SK-N-SH (cell line): ENCODE data around the gene ALKBH2. TPM values are rescaled to one million over a fixed set of nuclear protein-coding genes. Genes with fewer than 3 reads are reported as not detected.

Source experiments
- CTCF ChIA-PET: fragments of 300-600, 350-600 bp; formaldehyde crosslinking; extraction: SDS; loops from one replicate; lab custom pipeline; 2021; lab: Yijun Ruan, JAX
- POLR2A ChIA-PET: fragments of 350-600 bp; sonication (Branson Sonifier 250); formaldehyde crosslinking; extraction: SDS; loops from one replicate; lab custom pipeline; 2020; ENCODE audit warnings: antibody characterized with exemption, inconsistent platforms; lab: Yijun Ruan, JAX
- DNase-seq: peaks from one replicate; pipeline ENCODE4 v3.0.0; 2012
- H2AFZ ChIP-seq: fragments of 200-600 bp; sonication (generic); 2 replicates; pipeline ENCODE4 v1.8.1; 2016; ENCODE audit warnings: antibody characterized with exemption, mild to moderate bottlenecking, low read depth
- H3F3A ChIP-seq: fragments of 200-600 bp; sonication (generic); replicated peaks from 2 replicates; pipeline ENCODE3; 2016; ENCODE audit warnings: antibody characterized with exemption, mild to moderate bottlenecking; ENCODE audit not compliant: insufficient read depth
- H3K27ac ChIP-seq, 2 experiments: fragments of 200-500 bp in 1 of 2; fragments of 200-600 bp in 1 of 2; sonication (Bioruptor generic) in 1 of 2; sonication (generic), shearing (Covaris generic) in 1 of 2; 2 replicates each; pipeline versions ENCODE4 v1.5.1 to v1.6.1; 2014 to 2016; ENCODE audit warnings: low read depth in 2 of 2, inconsistent platforms in 1 of 2, low read length in 1 of 2, mild to moderate bottlenecking in 1 of 2, mixed read lengths in 1 of 2
- H3K27me3 ChIP-seq: fragments of 200-600 bp; sonication (generic), shearing (Covaris generic); 2 replicates; pipeline ENCODE4 v1.6.1; 2016; ENCODE audit warnings: mixed run types; ENCODE audit not compliant: insufficient read depth
- H3K36me3 ChIP-seq, 2 experiments: fragments of 200-500 bp in 1 of 2; fragments of 200-600 bp in 1 of 2; sonication (Bioruptor generic) in 1 of 2; sonication (generic) in 1 of 2; replicated peaks in 1 of 2; 2 replicates each; pipeline versions ENCODE3 to v1.5.1; 2014 to 2016; ENCODE audit warnings: low read length in 1 of 2, mild to moderate bottlenecking in 1 of 2; ENCODE audit not compliant: insufficient read depth in 2 of 2, control insufficient read depth in 1 of 2
- H3K4me1 ChIP-seq, 2 experiments: fragments of 200-500 bp in 1 of 2; fragments of 200-600 bp in 1 of 2; sonication (Bioruptor generic) in 1 of 2; sonication (generic), shearing (Covaris generic) in 1 of 2; 2 replicates each; pipeline versions ENCODE4 v1.5.1 to v1.6.1; 2014 to 2016; ENCODE audit warnings: low read depth in 1 of 2, low read length in 1 of 2, mixed run types in 1 of 2; ENCODE audit not compliant: insufficient read depth in 2 of 2, control insufficient read depth in 1 of 2
- H3K4me2 ChIP-seq: fragments of 200-600 bp; sonication (generic), shearing (Covaris generic); 2 replicates; pipeline ENCODE4 v1.6.1; 2017; ENCODE audit warnings: mixed run types
- H3K4me3 ChIP-seq, 2 experiments: fragments of 200-500 bp in 1 of 2; fragments of 200-600 bp in 1 of 2; sonication (Bioruptor generic) in 1 of 2; sonication (generic), shearing (Covaris generic) in 1 of 2; 2 replicates each; pipeline versions ENCODE4 v1.5.1 to v1.8.1; 2014 to 2016; ENCODE audit warnings: low read depth in 2 of 2, inconsistent platforms in 1 of 2, low read length in 1 of 2, mild to moderate bottlenecking in 1 of 2, mixed read lengths in 1 of 2, moderate library complexity in 1 of 2
- H3K79me2 ChIP-seq: fragments of 200-600 bp; sonication (generic); 2 replicates; pipeline ENCODE4 v1.8.1; 2017; ENCODE audit warnings: mild to moderate bottlenecking; ENCODE audit not compliant: insufficient read depth
- H3K9ac ChIP-seq: fragments of 200-600 bp; sonication (generic); 2 replicates; pipeline ENCODE4 v1.6.1; 2017; ENCODE audit warnings: mixed run types
- H3K9me2 ChIP-seq: fragments of 200-600 bp; sonication (generic); 2 replicates; pipeline ENCODE4 v1.6.1; 2017; ENCODE audit warnings: mixed run types
- H3K9me3 ChIP-seq: fragments of 200-600 bp; sonication (generic); 2 replicates; pipeline ENCODE4 v1.6.1; 2017; ENCODE audit warnings: mixed run types, mild to moderate bottlenecking, moderate library complexity
- H4K20me1 ChIP-seq: fragments of 200-600 bp; sonication (generic); 2 replicates; pipeline ENCODE4 v1.6.1; 2017; ENCODE audit warnings: mild to moderate bottlenecking, mixed run types; ENCODE audit not compliant: insufficient read depth
- CHD2 ChIP-seq: fragments of 150-350 bp; IDR thresholded peaks from 2 replicates; pipeline ENCODE4 v1.6.1; 2018; ENCODE audit warnings: low read length; ENCODE audit not compliant: partially characterized antibody
- ELF1 ChIP-seq: IDR thresholded peaks from 2 replicates; pipeline ENCODE4 v1.4.0; 2012
- EP300 ChIP-seq, 2 experiments: IDR thresholded peaks; 2 replicates each; pipeline versions ENCODE4 v1.4.0 to v1.6.1; 2012; ENCODE audit warnings: borderline replicate concordance in 1 of 2, low read depth in 1 of 2, low read length in 1 of 2
- FOSL2 ChIP-seq: IDR thresholded peaks from 2 replicates; pipeline ENCODE4 v1.4.0; 2012; ENCODE audit warnings: low read depth, mild to moderate bottlenecking, moderate library complexity, borderline replicate concordance
- FOXJ3 ChIP-seq: sonication (generic); formaldehyde crosslinking; IDR thresholded peaks from 2 replicates; pipeline ENCODE4 v1.5.1; 2020; ENCODE audit warnings: mild to moderate bottlenecking, missing genetic modification reagents
- GABPA ChIP-seq: IDR thresholded peaks from 2 replicates; pipeline ENCODE4 v1.4.0; 2012; ENCODE audit warnings: low read depth, mild to moderate bottlenecking
- JUND ChIP-seq: IDR thresholded peaks from 2 replicates; pipeline ENCODE4 v1.4.0; 2012
- MEF2A ChIP-seq: IDR thresholded peaks from 2 replicates; pipeline ENCODE4 v1.4.0; 2012; ENCODE audit warnings: low read depth, borderline replicate concordance
- MXI1 ChIP-seq: IDR thresholded peaks from 2 replicates; pipeline ENCODE4 v1.6.1; 2012; ENCODE audit warnings: mild to moderate bottlenecking, low read depth, low read length, improper control_type of control experiment
- NFIC ChIP-seq: IDR thresholded peaks from 2 replicates; pipeline ENCODE4 v1.4.0; 2012; ENCODE audit warnings: borderline replicate concordance
- RAD21 ChIP-seq: IDR thresholded peaks from 2 replicates; pipeline ENCODE4 v1.6.1; 2012; ENCODE audit warnings: mild to moderate bottlenecking, low read length
- SIN3A ChIP-seq: IDR thresholded peaks from 2 replicates; pipeline ENCODE4 v1.6.1; 2012; ENCODE audit warnings: low read depth, mild to moderate bottlenecking, low read length, moderate library complexity, borderline replicate concordance
- TAF1 ChIP-seq: IDR thresholded peaks from 2 replicates; pipeline ENCODE4 v1.6.1; 2012; ENCODE audit warnings: low read depth, mild to moderate bottlenecking, low read length, moderate library complexity, borderline replicate concordance
- TCF12 ChIP-seq: IDR thresholded peaks from 2 replicates; pipeline ENCODE4 v1.4.0; 2012
- YY1 ChIP-seq: IDR thresholded peaks from 2 replicates; pipeline ENCODE4 v1.4.0; 2012; ENCODE audit warnings: low read depth, mild to moderate bottlenecking
- WGBS: methylation state at CpG from one replicate; pipeline ENCODE4 v1.1.6; 2017; ENCODE audit warnings: low lambda C conversion rate; 5-methylcytosine and 5-hydroxymethylcytosine counted together
- polyA plus RNA-seq, 3 experiments: library from polyadenylated mRNA; depleted of rRNA; stranded (reverse); fragments of >200 nt; gene quantifications; 2 replicates each; pipeline ENCODE4 v1.2.3, GENCODE V29; 2012
- TF ChIP-seq, protein P1 (sequence below): fragments of 200-600 bp; sonication (generic); IDR thresholded peaks from 2 replicates; pipeline ENCODE4 v1.6.1; 2017; ENCODE audit warnings: antibody characterized with exemption, mild to moderate bottlenecking, moderate library complexity

ALKBH2 gene
- polyA plus RNA-seq, 1 of the 3 experiments (the other 2 are of a cell fraction): 47.3 TPM

- TF ChIP-seq FOSL2 (no peak), TAF1 (peak; percentile 21; the same call in 1 of the 2 replicates), GABPA (no peak), JUND (no peak), TCF12 (no peak), RAD21 (no peak)
- TF ChIP-seq, all 33 proteins: peak for 12
Observed at GRCh38 chr12:109097435-109098182, 4.3 kb upstream of the ALKBH2 start, which contains the start of gene UNG (continued).

- ChIA-PET POLR2A (no interaction called here), CTCF (interaction anchor here (0.5 to 2.2 kb wide), 2 partner anchors 15 to 269 kb away, joined by 3 to 9 read pairs; no protein-coding TSS in a partner anchor)
- Histone ChIP-seq H4K20me1 (no peaks in the 10 kb centered on the region), H2AFZ (peak overlapping the region; percentile 86), H3K9ac (peak overlapping the region; percentile 76; the same call in 1 of the 2 replicates), H3K4me3 (peak overlapping the region; percentile 66 to 70), H3K36me3 (peaks cover 11 to 13% of the 10 kb centered on the region in 2 experiments), H3K9me3 (no peaks in the 10 kb centered on the region), H3F3A (no peaks in the 10 kb centered on the region), H3K27me3 (no peaks in the 10 kb centered on the region), H3K4me2 (peak overlapping the region; percentile 93), H3K9me2 (no peaks in the 10 kb centered on the region), H3K4me1 (peaks cover 5 to 13% of the 10 kb centered on the region in 2 experiments; a peak in 2 of 4 replicates), H3K27ac (peak overlapping the region in 1 of 2 experiments; percentile 62; a peak in 2 of 4 replicates), H3K79me2 (peaks cover 29% of the 10 kb centered on the region)
- no peak for DNase-seq
- TF ChIP-seq GABPA: no peak
- no peak for TF ChIP-seq NFIC
- TF ChIP-seq CHD2: no peak
- TF ChIP-seq TCF12: no peak
- TF ChIP-seq, protein P1, sequence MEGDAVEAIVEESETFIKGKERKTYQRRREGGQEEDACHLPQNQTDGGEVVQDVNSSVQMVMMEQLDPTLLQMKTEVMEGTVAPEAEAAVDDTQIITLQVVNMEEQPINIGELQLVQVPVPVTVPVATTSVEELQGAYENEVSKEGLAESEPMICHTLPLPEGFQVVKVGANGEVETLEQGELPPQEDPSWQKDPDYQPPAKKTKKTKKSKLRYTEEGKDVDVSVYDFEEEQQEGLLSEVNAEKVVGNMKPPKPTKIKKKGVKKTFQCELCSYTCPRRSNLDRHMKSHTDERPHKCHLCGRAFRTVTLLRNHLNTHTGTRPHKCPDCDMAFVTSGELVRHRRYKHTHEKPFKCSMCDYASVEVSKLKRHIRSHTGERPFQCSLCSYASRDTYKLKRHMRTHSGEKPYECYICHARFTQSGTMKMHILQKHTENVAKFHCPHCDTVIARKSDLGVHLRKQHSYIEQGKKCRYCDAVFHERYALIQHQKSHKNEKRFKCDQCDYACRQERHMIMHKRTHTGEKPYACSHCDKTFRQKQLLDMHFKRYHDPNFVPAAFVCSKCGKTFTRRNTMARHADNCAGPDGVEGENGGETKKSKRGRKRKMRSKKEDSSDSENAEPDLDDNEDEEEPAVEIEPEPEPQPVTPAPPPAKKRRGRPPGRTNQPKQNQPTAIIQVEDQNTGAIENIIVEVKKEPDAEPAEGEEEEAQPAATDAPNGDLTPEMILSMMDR: no peak
- no peak for TF ChIP-seq YY1
- TF ChIP-seq ELF1: no peak
- TF ChIP-seq FOXJ3 (CRISPR knock-in tag): no peak
- no peak for TF ChIP-seq MXI1
- no peak for TF ChIP-seq SIN3A
- TF ChIP-seq MEF2A: no peak
- TF ChIP-seq EP300 (IDR thresholded peaks at IDR 0.05; ENCODE audit: borderline replicate concordance in 1 of 2, low read depth in 1 of 2, low read length in 1 of 2): no peak
- WGBS: 45% methylated on average over 11 of the region's 11 CpGs
Observed at GRCh38 chr12:109097140-109097434, 3.8 kb upstream of the ALKBH2 start.
